MM.1S (cell line): ENCODE measurements around the gene TAF1B.

Source experiments
- DNase-seq: peaks from one replicate; pipeline ENCODE4 v3.0.0-alpha.2; 2015
- H2AFZ ChIP-seq: fragments of 300-600 bp; sonication (generic); 2 replicates; pipeline ENCODE4 v1.6.0; 2016; ENCODE audit warnings: antibody characterized with exemption, low read length
- H3F3A ChIP-seq: fragments of 300-600 bp; sonication (generic); 2 replicates; pipeline ENCODE4 v1.6.1; 2016; ENCODE audit warnings: mild to moderate bottlenecking, antibody characterized with exemption, low read length, moderate library complexity, mixed read lengths; ENCODE audit not compliant: insufficient read depth
- H3K27ac ChIP-seq: fragments of 300-600 bp; sonication (generic); 2 replicates; pipeline ENCODE4 v1.5.1; 2016; ENCODE audit warnings: mild to moderate bottlenecking, low read length
- H3K27me3 ChIP-seq: fragments of 300-600 bp; sonication (generic); replicated peaks from 2 replicates; pipeline ENCODE4 v1.6.0; 2016; ENCODE audit warnings: low read length; ENCODE audit not compliant: insufficient read depth
- H3K36me3 ChIP-seq: fragments of 300-600 bp; sonication (generic); replicated peaks from 2 replicates; pipeline ENCODE4 v1.6.1; 2016; ENCODE audit warnings: mild to moderate bottlenecking, low read length, mixed read lengths; ENCODE audit not compliant: insufficient read depth
- H3K4me1 ChIP-seq: fragments of 300-600 bp; sonication (generic); 2 replicates; pipeline ENCODE4 v1.6.1; 2016; ENCODE audit warnings: low read length, mixed read lengths
- H3K4me2 ChIP-seq: fragments of 300-600 bp; sonication (generic); 2 replicates; pipeline ENCODE4 v1.6.0; 2016; ENCODE audit warnings: low read depth, low read length
- H3K4me3 ChIP-seq: fragments of 300-600 bp; sonication (generic); 2 replicates; pipeline ENCODE4 v1.5.1; 2016; ENCODE audit warnings: low read length, mixed read lengths
- H3K79me2 ChIP-seq: fragments of 300-600 bp; sonication (generic); 2 replicates; pipeline ENCODE4 v1.6.1; 2016; ENCODE audit warnings: mixed run types, low read length, mixed read lengths
- H3K9ac ChIP-seq: fragments of 300-600 bp; sonication (generic); 2 replicates; pipeline ENCODE4 v1.6.1; 2016; ENCODE audit warnings: low read length, mixed read lengths
- H3K9me2 ChIP-seq: fragments of 300-600 bp; sonication (generic); replicated peaks from 2 replicates; pipeline ENCODE4 v1.6.1; 2016; ENCODE audit warnings: mild to moderate bottlenecking, low read length, mixed read lengths; ENCODE audit not compliant: insufficient read depth
- H3K9me3 ChIP-seq: fragments of 300-600 bp; sonication (generic); replicated peaks from 2 replicates; pipeline ENCODE4 v1.6.1; 2016; ENCODE audit warnings: mild to moderate bottlenecking, low read length, mixed read lengths; ENCODE audit not compliant: insufficient read depth
- H4K20me1 ChIP-seq: fragments of 300-600 bp; sonication (generic); 2 replicates; pipeline ENCODE4 v1.6.1; 2016; ENCODE audit warnings: mild to moderate bottlenecking, low read length, moderate library complexity, mixed read lengths; ENCODE audit not compliant: insufficient read depth
- CTCF ChIP-seq: fragments of 300-600 bp; sonication (generic); IDR thresholded peaks from 2 replicates; pipeline ENCODE4 v1.5.1; 2016; ENCODE audit warnings: antibody characterized with exemption, low read length, mixed read lengths
- EZH2 ChIP-seq: fragments of 300-600 bp; sonication (generic); optimal IDR thresholded peaks from 2 replicates; pipeline ENCODE3; 2017; ENCODE audit warnings: low read depth, mild to moderate bottlenecking, antibody characterized with exemption, low read length, mixed read lengths
- EZH2phosphoT487 ChIP-seq: fragments of 300-600 bp; sonication (generic); IDR thresholded peaks from 2 replicates; pipeline ENCODE4 v1.6.1; 2018; ENCODE audit warnings: antibody characterized with exemption, low read length

The TAF1B gene

GRCh38 chr2:9796056-9797010 is 46.9 kb upstream of the TAF1B start:
- Histone ChIP-seq H3K4me1 (no peaks in the 10 kb centered on the region), H3K9me2 (no peaks in the 10 kb centered on the region), H2AFZ (no peak overlapping the region), H3K79me2 (no peaks in the 10 kb centered on the region), H3K9me3 (no peaks in the 10 kb centered on the region), H4K20me1 (no peaks in the 10 kb centered on the region), H3K4me2 (no peak overlapping the region), H3K4me3 (no peak overlapping the region), H3K36me3 (no peaks in the 10 kb centered on the region), H3K9ac (no peak overlapping the region), H3K27ac (no peak overlapping the region), H3K27me3 (no peaks in the 10 kb centered on the region), H3F3A (no peaks in the 10 kb centered on the region)
- DNase-seq, result no peak
- no peak for TF ChIP-seq EZH2phosphoT487
- TF ChIP-seq EZH2, result no peak
- no peak for TF ChIP-seq CTCF

- H3K4me1 ChIP-seq, result no peaks in the 10 kb centered on the region
- H3K4me2 ChIP-seq, result no peak overlapping the region
- no peak overlapping the region for H3K9ac ChIP-seq
- H4K20me1 ChIP-seq, result no peaks in the 10 kb centered on the region
- H3K79me2 ChIP-seq, result no peaks in the 10 kb centered on the region
- H3K9me3 ChIP-seq, result no peaks in the 10 kb centered on the region
- no peaks in the 10 kb centered on the region for H3K36me3 ChIP-seq
- H3F3A ChIP-seq, result no peaks in the 10 kb centered on the region
- no peak overlapping the region for H3K4me3 ChIP-seq
- H3K9me2 ChIP-seq, result no peaks in the 10 kb centered on the region
- no peaks in the 10 kb centered on the region for H3K27me3 ChIP-seq
- H2AFZ ChIP-seq, result no peak overlapping the region
- no peak for DNase-seq
- H3K27ac ChIP-seq, result no peak overlapping the region
- TF ChIP-seq EZH2 (no peak), EZH2phosphoT487 (no peak), CTCF (no peak)
Measured at GRCh38 chr2:9797086-9797485, 46.2 kb upstream of the TAF1B start.

- Histone ChIP-seq H3K4me2 (no peak overlapping the region), H3K9ac (no peak overlapping the region), H3K9me3 (no peaks in the 10 kb centered on the region), H4K20me1 (no peaks in the 10 kb centered on the region), H3K36me3 (no peaks in the 10 kb centered on the region), H3K27me3 (no peaks in the 10 kb centered on the region), H3F3A (no peaks in the 10 kb centered on the region), H3K4me3 (no peak overlapping the region), H3K4me1 (no peaks in the 10 kb centered on the region), H3K79me2 (no peaks in the 10 kb centered on the region), H3K27ac (no peak overlapping the region), H2AFZ (no peak overlapping the region), H3K9me2 (no peaks in the 10 kb centered on the region)
- TF ChIP-seq CTCF, result no peak
- TF ChIP-seq EZH2, result no peak
- TF ChIP-seq EZH2phosphoT487, result no peak
- DNase-seq, result no peak
Measured at GRCh38 chr2:9797681-9798556, 45.4 kb upstream of the TAF1B start.
